GM23338 (cell line): Measurements from ENCODE around the gene C19orf47.

ENCODE experiments used
- CREB1 ChIP-seq: fragments of 250-450 bp; sonication (Bioruptor Pico); IDR thresholded peaks from 2 replicates; pipeline ENCODE4 v1.5.0; 2020; ENCODE audit warnings: low read depth, mild to moderate bottlenecking, moderate library complexity
- CTCF ChIP-seq, 2 experiments: fragments of 200-600 bp in 1 of 2; sonication (generic) in 1 of 2; conservative IDR thresholded peaks; 2 replicates each; pipeline versions ENCODE4 v1.5.1 to v1.6.1; 2016 to 2017; ENCODE audit warnings: antibody characterized with exemption in 2 of 2, low read depth in 2 of 2, mild to moderate bottlenecking in 2 of 2, moderate library complexity in 1 of 2
- EZH2 ChIP-seq: fragments of 200-600 bp; sonication (generic); IDR thresholded peaks from one replicate; pipeline ENCODE4 v1.8.0; 2017; ENCODE audit warnings: antibody characterized with exemption, mild to moderate bottlenecking, low read depth; ENCODE audit not compliant: unreplicated experiment
- EZH2phosphoT487 ChIP-seq: fragments of 200-600 bp; sonication (generic); IDR thresholded peaks from one replicate; pipeline ENCODE4 v1.8.1; 2018; ENCODE audit warnings: antibody characterized with exemption; ENCODE audit not compliant: unreplicated experiment
- JUNB ChIP-seq: IDR thresholded peaks from one replicate; pipeline ENCODE4 v1.6.1; 2016; ENCODE audit warnings: antibody characterized with exemption; ENCODE audit not compliant: unreplicated experiment
- NANOG ChIP-seq: IDR thresholded peaks from 2 replicates; pipeline ENCODE4 v1.6.1; 2016; ENCODE audit warnings: antibody characterized with exemption, borderline replicate concordance
- POLR2AphosphoS5 ChIP-seq: IDR thresholded peaks from 2 replicates; pipeline ENCODE4 v1.6.1; 2016; ENCODE audit warnings: antibody characterized with exemption, low read depth
- REST ChIP-seq: IDR thresholded peaks from one replicate; pipeline ENCODE4 v1.6.1; 2018; ENCODE audit warnings: antibody characterized with exemption; ENCODE audit not compliant: unreplicated experiment
- STAT1 ChIP-seq: IDR thresholded peaks from one replicate; pipeline ENCODE4 v1.6.1; 2016; ENCODE audit warnings: antibody characterized with exemption; ENCODE audit not compliant: unreplicated experiment
- ZNF114 ChIP-seq: fragments of 250-450 bp; sonication (Bioruptor Pico); IDR thresholded peaks from 2 replicates; pipeline ENCODE4 v1.5.0; 2020; ENCODE audit warnings: mild to moderate bottlenecking, moderate library complexity
- ZNF331 ChIP-seq: fragments of 250-450 bp; sonication (Bioruptor Pico); IDR thresholded peaks from 2 replicates; pipeline ENCODE4 v1.5.0; 2020; ENCODE audit warnings: low read depth, mild to moderate bottlenecking, moderate library complexity
- ZNF462 ChIP-seq: fragments of 250-450 bp; sonication (Bioruptor Pico); IDR thresholded peaks from 2 replicates; pipeline ENCODE4 v1.5.0; 2020; ENCODE audit warnings: mild to moderate bottlenecking, moderate library complexity

- TF ChIP-seq POLR2AphosphoS5 (no peak), ZNF462 (no peak), CTCF (conservative IDR thresholded peaks at IDR 0.05; ENCODE audit: low read depth in 2 of 2) (no peak), EZH2 (no peak), REST (no peak), ZNF114 (CRISPR knock-in tag) (no peak), CREB1 (CRISPR knock-in tag) (no peak), EZH2phosphoT487 (no peak), STAT1 (no peak), JUNB (no peak), NANOG (no peak), ZNF331 (no peak)
Measured at GRCh38 chr19:40355975-40356680, 7.9 kb upstream of the C19orf47 start.
